AG20443 (cell line): ENCODE measurements around the gene ABCC4.

ENCODE experiments used
- DNase-seq: peaks from one replicate; pipeline ENCODE4 v3.0.0; 2012; ENCODE audit warnings: low spot score, mixed read lengths

ABCC4 gene

GRCh38 chr13:94992036-94992960, 309.0 kb downstream of the ABCC4 start:
- DNase-seq: no peak

- no peak for DNase-seq
These were observed 312.6 kb downstream of the ABCC4 start for GRCh38 chr13:94988654-94989053.

GRCh38 chr13:94987869-94988268, 313.4 kb downstream of the ABCC4 start:
- DNase-seq: no peak

GRCh38 chr13:94987081-94987480, 314.2 kb downstream of the ABCC4 start:
- DNase-seq: no peak

- no peak for DNase-seq
These were observed 316.3 kb downstream of the ABCC4 start for GRCh38 chr13:94984958-94985357.

- no peak for DNase-seq
These were observed 322.7 kb downstream of the ABCC4 start for GRCh38 chr13:94978516-94978915.

GRCh38 chr13:94974015-94974951, 327.0 kb downstream of the ABCC4 start:
- DNase-seq: no peak

- no peak for DNase-seq
These were observed 329.0 kb downstream of the ABCC4 start for GRCh38 chr13:94972262-94972661.
